ENCODE results near the gene NRG2. TPM values are rescaled to one million over a fixed set of nuclear protein-coding genes. Genes with fewer than 3 reads are reported as not detected.
A peak's percentile ranks its signal among the peaks of the same experiment; 100 is the strongest.

NRG2 gene
- polyA plus RNA-seq, 2 of the 4 experiments (the other 2 are of a cell fraction): 1.0 to 1.1 TPM

GRCh38 chr5:139910036-139910435, 133.1 kb downstream of the NRG2 start:
- TF ChIP-seq EHMT2 (IDR thresholded peaks at IDR 0.05; ENCODE audit: low read depth) (no peak), NPAS2 (CRISPR knock-in tag; IDR thresholded peaks at IDR 0.05; ENCODE audit: borderline replicate concordance) (no peak), CHD2 (IDR thresholded peaks at IDR 0.05; ENCODE audit: low read length, partially characterized antibody) (no peak), NR3C1 (IDR thresholded peaks at IDR 0.05) (no peak), SMC3 (IDR thresholded peaks at IDR 0.05) (no peak), HES2 (IDR thresholded peaks at IDR 0.05) (no peak), JUNB (IDR thresholded peaks at IDR 0.05) (no peak), CEBPB (IDR thresholded peaks at IDR 0.05) (no peak), RFX5 (IDR thresholded peaks at IDR 0.05) (no peak), GATA3 (IDR thresholded peaks at IDR 0.05; ENCODE audit: borderline replicate concordance) (no peak)
- H3K4me2 ChIP-seq: no peak overlapping the region
- ChIA-PET CTCF (interaction anchor here (1.5 to 1.6 kb wide), 2 partner anchors 9 to 59 kb away, joined by 4 to 5 read pairs; no protein-coding TSS in a partner anchor), POLR2A (no interaction called here)
- no peak overlapping the region for H3K27ac ChIP-seq
- no peak overlapping the region for H3K4me3 ChIP-seq
- 56% methylated on average over 3 of the region's 3 CpGs for WGBS (ENCODE audit: missing lambda C conversion rate)
- DNase-seq (ENCODE audit: low read depth in 1 of 2, low spot score in 1 of 2) (no peak), FAIRE-seq (no peak), ATAC-seq (no peak)
- no peaks in the 10 kb centered on the region for H3K9me3 ChIP-seq
- no peaks in the 10 kb centered on the region for H3K4me1 ChIP-seq

- ChIA-PET CTCF (interaction anchor here (1.6 kb wide), 1 partner anchor 11 kb away, joined by 5 read pairs; no protein-coding TSS in a partner anchor), POLR2A (no interaction called here)
- FAIRE-seq: no peak
- Histone ChIP-seq H3K4me1 (peaks cover 5% of the 10 kb centered on the region; the same call in 1 of the 3 replicates), H3K9me3 (no peaks in the 10 kb centered on the region), H3K27ac (no peak overlapping the region), H3K4me2 (no peak overlapping the region), H3K4me3 (no peak overlapping the region)
- peak in 1 of 2 experiments; percentile 23 for DNase-seq (ENCODE audit: low read depth in 1 of 2, low spot score in 1 of 2)
- peak; percentile 26 to 40; a peak in 4 of 6 replicates for ATAC-seq
- TF ChIP-seq CEBPB (IDR thresholded peaks at IDR 0.05) (peak in 1 of 2 experiments; percentile 32; a peak in 1 of 4 replicates), HOXB13 (CRISPR knock-in tag; IDR thresholded peaks at IDR 0.05; ENCODE audit: low read depth) (no peak)
- 20% methylated on average over 2 of the region's 2 CpGs for WGBS (ENCODE audit: missing lambda C conversion rate)
Measured at GRCh38 chr5:139908749-139909148, 134.3 kb downstream of the NRG2 start.

- H3K4me1 ChIP-seq: peaks cover 5% of the 10 kb centered on the region; the same call in 1 of the 3 replicates
- TF ChIP-seq PHF8 (IDR thresholded peaks at IDR 0.05; ENCODE audit: borderline replicate concordance, low read depth): no peak
- TF ChIP-seq RARB (CRISPR knock-in tag; IDR thresholded peaks at IDR 0.05): no peak
- TF ChIP-seq RCOR1 (IDR thresholded peaks at IDR 0.05; ENCODE audit: low read depth, low read length): no peak
- TF ChIP-seq, protein P1, sequence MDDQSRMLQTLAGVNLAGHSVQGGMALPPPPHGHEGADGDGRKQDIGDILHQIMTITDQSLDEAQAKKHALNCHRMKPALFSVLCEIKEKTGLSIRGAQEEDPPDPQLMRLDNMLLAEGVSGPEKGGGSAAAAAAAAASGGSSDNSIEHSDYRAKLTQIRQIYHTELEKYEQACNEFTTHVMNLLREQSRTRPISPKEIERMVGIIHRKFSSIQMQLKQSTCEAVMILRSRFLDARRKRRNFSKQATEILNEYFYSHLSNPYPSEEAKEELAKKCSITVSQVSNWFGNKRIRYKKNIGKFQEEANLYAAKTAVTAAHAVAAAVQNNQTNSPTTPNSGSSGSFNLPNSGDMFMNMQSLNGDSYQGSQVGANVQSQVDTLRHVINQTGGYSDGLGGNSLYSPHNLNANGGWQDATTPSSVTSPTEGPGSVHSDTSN (IDR thresholded peaks at IDR 0.05): no peak
- TF ChIP-seq KDM5A (IDR thresholded peaks at IDR 0.05): no peak
- no peak for TF ChIP-seq NPAS2 (CRISPR knock-in tag; IDR thresholded peaks at IDR 0.05; ENCODE audit: borderline replicate concordance)
- TF ChIP-seq SMC3 (IDR thresholded peaks at IDR 0.05): no peak
- TF ChIP-seq, protein P2, sequence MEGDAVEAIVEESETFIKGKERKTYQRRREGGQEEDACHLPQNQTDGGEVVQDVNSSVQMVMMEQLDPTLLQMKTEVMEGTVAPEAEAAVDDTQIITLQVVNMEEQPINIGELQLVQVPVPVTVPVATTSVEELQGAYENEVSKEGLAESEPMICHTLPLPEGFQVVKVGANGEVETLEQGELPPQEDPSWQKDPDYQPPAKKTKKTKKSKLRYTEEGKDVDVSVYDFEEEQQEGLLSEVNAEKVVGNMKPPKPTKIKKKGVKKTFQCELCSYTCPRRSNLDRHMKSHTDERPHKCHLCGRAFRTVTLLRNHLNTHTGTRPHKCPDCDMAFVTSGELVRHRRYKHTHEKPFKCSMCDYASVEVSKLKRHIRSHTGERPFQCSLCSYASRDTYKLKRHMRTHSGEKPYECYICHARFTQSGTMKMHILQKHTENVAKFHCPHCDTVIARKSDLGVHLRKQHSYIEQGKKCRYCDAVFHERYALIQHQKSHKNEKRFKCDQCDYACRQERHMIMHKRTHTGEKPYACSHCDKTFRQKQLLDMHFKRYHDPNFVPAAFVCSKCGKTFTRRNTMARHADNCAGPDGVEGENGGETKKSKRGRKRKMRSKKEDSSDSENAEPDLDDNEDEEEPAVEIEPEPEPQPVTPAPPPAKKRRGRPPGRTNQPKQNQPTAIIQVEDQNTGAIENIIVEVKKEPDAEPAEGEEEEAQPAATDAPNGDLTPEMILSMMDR (IDR thresholded peaks at IDR 0.05): no peak
- WGBS (ENCODE audit: missing lambda C conversion rate): 88% methylated on average over 2 of the region's 2 CpGs
- H3K9me3 ChIP-seq: no peaks in the 10 kb centered on the region
- ChIA-PET CTCF (interaction anchor here (1.0 kb wide), 1 partner anchor 63 kb away, joined by 3 read pairs; no protein-coding TSS in a partner anchor), POLR2A (no interaction called here)
- FAIRE-seq (no peak), ATAC-seq (no peak), DNase-seq (ENCODE audit: low read depth in 1 of 2, low spot score in 1 of 2) (no peak)
- H3K4me2 ChIP-seq: no peak overlapping the region
- H3K27ac ChIP-seq: no peak overlapping the region
- no peak overlapping the region for H3K4me3 ChIP-seq
Measured at GRCh38 chr5:139906661-139907060, 136.4 kb downstream of the NRG2 start.

Data from A549 (cell line).